GM12892 (cell line): Measurements from ENCODE around the gene CDH23.

ENCODE experiments used
- DNase-seq: peaks from one replicate; pipeline ENCODE4 v3.0.0; 2011; ENCODE audit not compliant: insufficient read length
- FAIRE-seq: peaks from 2 replicates; lab custom pipeline; 2011; peaks lifted over from hg19 to GRCh38; lab: Jason Lieb, UNC
- POLR2A ChIP-seq: IDR thresholded peaks from 2 replicates; pipeline ENCODE4 v1.6.1; 2011; ENCODE audit warnings: low read depth, low read length, control low read depth
- POLR2AphosphoS5 ChIP-seq: IDR thresholded peaks from 2 replicates; pipeline ENCODE4 v1.6.1; 2011; ENCODE audit warnings: low read depth, low read length, control low read depth
- TAF1 ChIP-seq: IDR thresholded peaks from 2 replicates; pipeline ENCODE4 v1.6.1; 2011; ENCODE audit warnings: low read depth, mild to moderate bottlenecking, control low read depth, low read length, borderline replicate concordance

Gene CDH23

GRCh38 chr10:71558991-71559390, 162.3 kb downstream of the CDH23 start:
- TF ChIP-seq POLR2AphosphoS5 (no peak), TAF1 (no peak)
- FAIRE-seq, result no peak
- no peak for DNase-seq

GRCh38 chr10:71561003-71561574, 164.4 kb downstream of the CDH23 start:
- TF ChIP-seq POLR2A, result no peak
- TF ChIP-seq TAF1, result no peak
- no peak for TF ChIP-seq POLR2AphosphoS5
- DNase-seq (no peak), FAIRE-seq (no peak)

DNA sequence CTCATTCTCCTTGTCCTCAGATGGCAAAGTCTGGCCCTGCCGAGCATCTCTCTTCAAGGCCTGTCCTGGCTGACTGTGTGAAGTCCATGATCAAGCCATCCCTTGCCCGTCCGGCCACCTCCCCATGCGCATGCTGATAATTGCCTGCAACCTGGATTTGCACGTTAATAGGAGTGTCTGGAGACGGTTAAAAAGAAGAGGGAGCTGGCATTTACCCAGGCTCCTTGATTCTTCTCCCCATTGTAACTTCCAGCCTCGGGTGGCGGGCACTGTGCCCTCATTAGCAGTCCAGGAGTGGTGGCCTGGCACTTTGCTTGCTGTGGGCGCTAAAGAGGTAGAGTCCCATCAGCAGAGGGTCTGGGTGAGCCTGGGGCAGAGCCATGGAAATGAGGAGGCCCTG, 165.5 kb downstream of the CDH23 start:
- no peak for DNase-seq
- FAIRE-seq, result no peak
- no peak for TF ChIP-seq POLR2AphosphoS5

DNA sequence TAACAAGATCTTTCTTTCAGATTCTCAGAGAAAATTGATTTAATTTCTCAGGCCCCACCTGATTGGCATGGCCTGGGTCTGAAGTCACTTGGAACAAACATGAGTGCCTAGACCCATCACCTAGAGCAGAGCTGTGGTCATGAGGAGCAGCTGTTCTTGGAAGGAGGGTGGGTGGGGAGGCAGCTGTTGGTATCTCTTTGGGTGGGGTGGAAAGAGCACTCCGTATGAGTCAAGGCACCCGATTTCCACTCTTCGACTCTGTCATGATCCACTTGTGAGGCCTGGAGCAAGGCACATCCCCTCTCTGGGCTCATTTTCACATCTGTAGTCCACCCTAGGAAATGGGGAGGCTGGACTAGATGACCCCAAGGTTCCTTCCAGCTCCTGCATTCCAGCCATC, 166.2 kb downstream of the CDH23 start:
- DNase-seq (no peak), FAIRE-seq (no peak)
- TF ChIP-seq POLR2A (no peak), TAF1 (no peak), POLR2AphosphoS5 (no peak)

- no peak for FAIRE-seq
- TF ChIP-seq POLR2A (no peak), TAF1 (no peak), POLR2AphosphoS5 (no peak)
- DNase-seq, result no peak
Measured at GRCh38 chr10:71564194-71564820, 167.6 kb downstream of the CDH23 start.

- DNase-seq, result no peak
- FAIRE-seq, result no peak
Measured at GRCh38 chr10:71565284-71566000, 168.7 kb downstream of the CDH23 start.

DNA sequence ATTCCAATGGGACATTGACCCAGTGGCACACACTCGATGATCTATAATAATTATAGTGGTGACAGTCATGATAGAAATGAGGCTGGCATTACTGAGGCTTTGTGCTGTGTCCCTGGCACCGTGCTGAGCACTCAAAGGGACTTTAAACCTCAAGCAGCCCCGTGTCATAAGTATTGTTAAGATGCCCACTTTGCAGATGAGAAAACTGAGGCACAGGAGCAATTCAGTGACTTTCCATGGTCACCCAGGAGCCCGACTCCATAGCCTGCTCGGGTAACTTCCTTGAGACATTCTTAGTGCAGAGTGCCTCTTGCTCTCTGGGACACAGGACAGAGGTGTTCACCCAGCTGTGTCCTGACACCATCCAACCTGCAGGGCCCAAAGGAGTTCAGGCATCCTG, 170.3 kb downstream of the CDH23 start:
- FAIRE-seq (no peak), DNase-seq (no peak)
- TF ChIP-seq POLR2A (no peak), TAF1 (no peak), POLR2AphosphoS5 (no peak)

More at GRCh38 chr10:71565284-71566000, 168.7 kb downstream of the CDH23 start:
- TF ChIP-seq POLR2A, result no peak
- no peak for TF ChIP-seq POLR2AphosphoS5
- no peak for TF ChIP-seq TAF1

- no peak for TF ChIP-seq POLR2A
- TF ChIP-seq TAF1, result no peak
- TF ChIP-seq POLR2AphosphoS5, result no peak
- DNase-seq (no peak), FAIRE-seq (no peak)
Measured at GRCh38 chr10:71568896-71569492, 172.3 kb downstream of the CDH23 start.

GRCh38 chr10:71569775-71570588, 173.3 kb downstream of the CDH23 start:
- peak; percentile 72 for DNase-seq
- TF ChIP-seq TAF1, result no peak
- no peak for TF ChIP-seq POLR2A
- TF ChIP-seq POLR2AphosphoS5, result no peak
- peak; percentile 75 for FAIRE-seq

GRCh38 chr10:71571460-71572175, 174.9 kb downstream of the CDH23 start:
- TF ChIP-seq POLR2AphosphoS5 (no peak), TAF1 (no peak), POLR2A (no peak)
- DNase-seq, result no peak
- no peak for FAIRE-seq

DNA sequence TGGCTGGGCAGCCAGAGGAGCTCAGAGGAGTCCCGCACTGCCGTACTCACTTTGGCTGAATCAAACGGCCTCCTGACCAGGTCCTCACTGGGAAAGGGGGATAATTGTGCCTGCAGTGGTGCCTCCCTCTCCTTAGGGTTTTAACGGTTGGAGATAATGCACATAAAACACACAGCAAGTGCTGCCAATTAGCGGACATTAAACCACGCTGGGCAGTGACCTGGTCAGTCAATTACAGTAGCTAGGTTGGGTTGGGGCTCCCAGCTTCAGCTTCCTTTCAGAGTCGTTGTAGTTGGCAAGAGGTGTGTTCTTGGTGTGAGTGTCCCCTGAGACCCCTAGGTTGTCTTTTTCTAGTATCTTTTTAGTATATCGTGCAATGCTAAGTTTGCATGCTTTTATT, 176.2 kb downstream of the CDH23 start:
- no peak for TF ChIP-seq POLR2A
- TF ChIP-seq POLR2AphosphoS5, result no peak
- no peak for DNase-seq
- no peak for FAIRE-seq
